HEK293 (cell line): Measurements from ENCODE around the gene METAP1.

Experiments
- CTCF ChIA-PET: fragments of 350-600 bp; formaldehyde crosslinking; extraction: SDS; loops from one replicate; lab custom pipeline; 2021; ENCODE audit warnings: antibody characterized with exemption; lab: Yijun Ruan, JAX
- POLR2A ChIA-PET: fragments of 300-600 bp; formaldehyde crosslinking; extraction: SDS; loops from one replicate; lab custom pipeline; 2020; ENCODE audit warnings: antibody characterized with exemption, inconsistent platforms; lab: Yijun Ruan, JAX
- H3K27ac ChIP-seq: fragments of 200-500 bp; sonication (Bioruptor generic); 2 replicates; pipeline ENCODE4 v1.5.1; 2014; ENCODE audit warnings: low read depth, low read length, control low read depth, inconsistent platforms; ENCODE audit errors: extremely low read depth
- H3K36me3 ChIP-seq, 2 experiments: fragments of 200-500 bp in 1 of 2; sonication (Bioruptor generic) in 1 of 2; 1 replicate in 1 of 2; 2 replicates in 1 of 2; pipeline ENCODE4 v1.5.1; 2014 to 2017; ENCODE audit warnings: inconsistent platforms in 2 of 2, low read length in 2 of 2; ENCODE audit not compliant: control insufficient read depth in 2 of 2, insufficient read depth in 1 of 2
- H3K4me1 ChIP-seq: fragments of 200-500 bp; sonication (Bioruptor generic); 2 replicates; pipeline ENCODE4 v1.5.1; 2014; ENCODE audit warnings: mild to moderate bottlenecking, low read length, inconsistent platforms; ENCODE audit not compliant: control insufficient read depth, insufficient read depth
- H3K4me3 ChIP-seq: 2 replicates; pipeline ENCODE4 v1.5.1; 2011; ENCODE audit warnings: low read depth, mild to moderate bottlenecking, control low read depth, low read length, moderate library complexity
- H3K9me3 ChIP-seq: fragments of 200-500 bp; sonication (Bioruptor generic); 2 replicates; pipeline ENCODE4 v1.5.1; 2014; ENCODE audit warnings: low read depth, low read length, inconsistent platforms; ENCODE audit not compliant: control insufficient read depth, insufficient read depth
- CTCF ChIP-seq: fragments of 450-650 bp; formaldehyde crosslinking; IDR thresholded peaks from 2 replicates; pipeline ENCODE4 v1.5.1; 2016; ENCODE audit warnings: missing biosample characterization, missing genetic modification characterization
- ELK4 ChIP-seq: IDR thresholded peaks from 2 replicates; pipeline ENCODE4 v1.6.1; 2011; ENCODE audit warnings: mild to moderate bottlenecking, low read depth, low read length, borderline replicate concordance
- GLI4 ChIP-seq: fragments of 450-650 bp; formaldehyde crosslinking; IDR thresholded peaks from 2 replicates; pipeline ENCODE4 v1.5.1; 2016; ENCODE audit warnings: missing biosample characterization, missing genetic modification characterization
- KLF16 ChIP-seq: fragments of 450-650 bp; formaldehyde crosslinking; IDR thresholded peaks from 2 replicates; pipeline ENCODE4 v1.5.1; 2017; ENCODE audit warnings: missing biosample characterization, missing genetic modification characterization
- REPIN1 ChIP-seq: fragments of 450-650 bp; formaldehyde crosslinking; IDR thresholded peaks from 2 replicates; pipeline ENCODE4 v1.5.1; 2017; ENCODE audit warnings: missing biosample characterization, missing genetic modification characterization, low read depth
- SP2 ChIP-seq: fragments of 450-650 bp; formaldehyde crosslinking; IDR thresholded peaks from 2 replicates; pipeline ENCODE4 v1.5.1; 2016; ENCODE audit warnings: missing biosample characterization, missing genetic modification characterization
- TCF7L2 ChIP-seq: IDR thresholded peaks from 2 replicates; pipeline ENCODE4 v1.6.1; 2011; ENCODE audit warnings: low read depth, mild to moderate bottlenecking, inconsistent platforms, low read length, moderate library complexity, borderline replicate concordance
- YY2 ChIP-seq: fragments of 450-650 bp; formaldehyde crosslinking; IDR thresholded peaks from 2 replicates; pipeline ENCODE4 v1.5.1; 2016; ENCODE audit warnings: missing biosample characterization, missing genetic modification characterization
- ZBTB7A ChIP-seq: fragments of 450-650 bp; formaldehyde crosslinking; IDR thresholded peaks from 2 replicates; pipeline ENCODE4 v1.5.1; 2016; ENCODE audit warnings: low read depth, missing biosample characterization, missing genetic modification characterization
- ZNF140 ChIP-seq: fragments of 450-650 bp; formaldehyde crosslinking; IDR thresholded peaks from 2 replicates; pipeline ENCODE4 v1.5.1; 2016; ENCODE audit warnings: missing biosample characterization, missing genetic modification characterization
- ZNF16 ChIP-seq: fragments of 450-650 bp; formaldehyde crosslinking; IDR thresholded peaks from 2 replicates; pipeline ENCODE4 v1.5.1; 2016; ENCODE audit warnings: low read depth, missing biosample characterization, missing genetic modification characterization
- ZNF19 ChIP-seq: fragments of 450-650 bp; formaldehyde crosslinking; IDR thresholded peaks from 2 replicates; pipeline ENCODE4; 2016; ENCODE audit warnings: missing biosample characterization, missing genetic modification characterization, low read depth
- ZNF366 ChIP-seq: fragments of 450-650 bp; formaldehyde crosslinking; conservative IDR thresholded peaks from 2 replicates; pipeline ENCODE4 v1.5.1; 2016; ENCODE audit warnings: missing biosample characterization, missing genetic modification characterization
- ZNF544 ChIP-seq: fragments of 450-650 bp; formaldehyde crosslinking; IDR thresholded peaks from 2 replicates; pipeline ENCODE4 v1.5.0; 2017; ENCODE audit warnings: missing biosample characterization, missing genetic modification characterization
- ZNF549 ChIP-seq: fragments of 450-650 bp; IDR thresholded peaks from 2 replicates; pipeline ENCODE4 v1.5.1; 2018; ENCODE audit warnings: missing biosample characterization, missing genetic modification characterization, mild to moderate bottlenecking, inconsistent platforms, moderate library complexity
- ZNF555 ChIP-seq: fragments of 450-650 bp; formaldehyde crosslinking; conservative IDR thresholded peaks from 2 replicates; pipeline ENCODE4 v1.5.1; 2017; ENCODE audit warnings: missing biosample characterization, mild to moderate bottlenecking, missing genetic modification characterization, inconsistent platforms
- ZNF654 ChIP-seq: fragments of 450-650 bp; formaldehyde crosslinking; IDR thresholded peaks from 2 replicates; pipeline ENCODE4 v1.5.1; 2016; ENCODE audit warnings: low read depth, missing biosample characterization, missing genetic modification characterization
- ZSCAN16 ChIP-seq: fragments of 450-650 bp; formaldehyde crosslinking; IDR thresholded peaks from 2 replicates; pipeline ENCODE4 v1.5.1; 2016; ENCODE audit warnings: missing biosample characterization, missing genetic modification characterization
- TF ChIP-seq, protein P1 (sequence below): fragments of 450-650 bp; IDR thresholded peaks from 2 replicates; pipeline ENCODE4 v1.5.1; 2018; ENCODE audit warnings: missing biosample characterization, missing genetic modification characterization
- TF ChIP-seq, protein P2 (sequence below): fragments of 450-650 bp; formaldehyde crosslinking; IDR thresholded peaks from 2 replicates; pipeline ENCODE4 v1.5.1; 2016; ENCODE audit warnings: missing biosample characterization, missing genetic modification characterization, borderline replicate concordance
- TF ChIP-seq, protein P3 (sequence below): fragments of 450-650 bp; formaldehyde crosslinking; IDR thresholded peaks from 2 replicates; pipeline ENCODE4 v1.5.1; 2016; ENCODE audit warnings: missing biosample characterization, missing genetic modification characterization

METAP1 gene

DNA sequence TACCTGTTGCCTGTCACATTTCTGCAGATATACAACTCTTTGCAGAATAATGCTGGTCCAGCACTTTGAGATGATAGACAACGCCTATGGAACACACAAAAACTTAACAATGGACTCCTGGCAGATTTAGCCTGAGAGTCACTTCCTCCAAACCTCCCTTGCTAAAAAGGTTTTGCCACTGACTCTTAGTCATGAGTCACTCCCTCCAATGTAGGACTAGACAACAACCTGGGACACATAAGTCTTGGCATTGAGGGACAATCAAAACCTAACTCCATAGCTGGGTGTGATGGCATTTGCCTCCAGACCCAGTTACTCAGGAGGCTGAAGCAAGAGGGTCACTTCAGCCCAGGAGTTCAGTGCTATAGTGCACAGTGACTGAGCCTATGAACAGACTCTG is 44.6 kb upstream of the METAP1 start:
- Histone ChIP-seq H3K4me3 (no peak overlapping the region), H3K4me1 (no peaks in the 10 kb centered on the region), H3K9me3 (no peaks in the 10 kb centered on the region), H3K27ac (no peak overlapping the region), H3K36me3 (no peaks in the 10 kb centered on the region)
- TF ChIP-seq ZNF544 (no peak), GLI4 (tag by site-specific recombination) (no peak), ZNF555 (tag by site-specific recombination) (no peak), ZNF16 (tag by site-specific recombination) (no peak), ZNF549 (tag by site-specific recombination) (no peak), YY2 (tag by site-specific recombination) (no peak), REPIN1 (tag by site-specific recombination) (no peak), KLF16 (tag by site-specific recombination) (no peak), CTCF (no peak), ZBTB7A (no peak), ZNF19 (no peak), ELK4 (no peak), ZSCAN16 (tag by site-specific recombination) (no peak)
- TF ChIP-seq, protein P1, sequence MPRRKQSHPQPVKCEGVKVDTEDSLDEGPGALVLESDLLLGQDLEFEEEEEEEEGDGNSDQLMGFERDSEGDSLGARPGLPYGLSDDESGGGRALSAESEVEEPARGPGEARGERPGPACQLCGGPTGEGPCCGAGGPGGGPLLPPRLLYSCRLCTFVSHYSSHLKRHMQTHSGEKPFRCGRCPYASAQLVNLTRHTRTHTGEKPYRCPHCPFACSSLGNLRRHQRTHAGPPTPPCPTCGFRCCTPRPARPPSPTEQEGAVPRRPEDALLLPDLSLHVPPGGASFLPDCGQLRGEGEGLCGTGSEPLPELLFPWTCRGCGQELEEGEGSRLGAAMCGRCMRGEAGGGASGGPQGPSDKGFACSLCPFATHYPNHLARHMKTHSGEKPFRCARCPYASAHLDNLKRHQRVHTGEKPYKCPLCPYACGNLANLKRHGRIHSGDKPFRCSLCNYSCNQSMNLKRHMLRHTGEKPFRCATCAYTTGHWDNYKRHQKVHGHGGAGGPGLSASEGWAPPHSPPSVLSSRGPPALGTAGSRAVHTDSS (tag by site-specific recombination) = no peak
- POLR2A ChIA-PET = no interaction called here
- CTCF ChIA-PET = no interaction called here

GRCh38 chr4:98951710-98952109 is 43.8 kb upstream of the METAP1 start:
- TF ChIP-seq ZNF366 (tag by site-specific recombination) = no peak
- TF ChIP-seq ZNF16 (tag by site-specific recombination) = no peak
- no peak for TF ChIP-seq ZNF140 (tag by site-specific recombination)
- no peak for TF ChIP-seq ZNF544
- TF ChIP-seq ZNF654 (tag by site-specific recombination) = no peak
- TF ChIP-seq TCF7L2 = no peak
- TF ChIP-seq, protein P2, sequence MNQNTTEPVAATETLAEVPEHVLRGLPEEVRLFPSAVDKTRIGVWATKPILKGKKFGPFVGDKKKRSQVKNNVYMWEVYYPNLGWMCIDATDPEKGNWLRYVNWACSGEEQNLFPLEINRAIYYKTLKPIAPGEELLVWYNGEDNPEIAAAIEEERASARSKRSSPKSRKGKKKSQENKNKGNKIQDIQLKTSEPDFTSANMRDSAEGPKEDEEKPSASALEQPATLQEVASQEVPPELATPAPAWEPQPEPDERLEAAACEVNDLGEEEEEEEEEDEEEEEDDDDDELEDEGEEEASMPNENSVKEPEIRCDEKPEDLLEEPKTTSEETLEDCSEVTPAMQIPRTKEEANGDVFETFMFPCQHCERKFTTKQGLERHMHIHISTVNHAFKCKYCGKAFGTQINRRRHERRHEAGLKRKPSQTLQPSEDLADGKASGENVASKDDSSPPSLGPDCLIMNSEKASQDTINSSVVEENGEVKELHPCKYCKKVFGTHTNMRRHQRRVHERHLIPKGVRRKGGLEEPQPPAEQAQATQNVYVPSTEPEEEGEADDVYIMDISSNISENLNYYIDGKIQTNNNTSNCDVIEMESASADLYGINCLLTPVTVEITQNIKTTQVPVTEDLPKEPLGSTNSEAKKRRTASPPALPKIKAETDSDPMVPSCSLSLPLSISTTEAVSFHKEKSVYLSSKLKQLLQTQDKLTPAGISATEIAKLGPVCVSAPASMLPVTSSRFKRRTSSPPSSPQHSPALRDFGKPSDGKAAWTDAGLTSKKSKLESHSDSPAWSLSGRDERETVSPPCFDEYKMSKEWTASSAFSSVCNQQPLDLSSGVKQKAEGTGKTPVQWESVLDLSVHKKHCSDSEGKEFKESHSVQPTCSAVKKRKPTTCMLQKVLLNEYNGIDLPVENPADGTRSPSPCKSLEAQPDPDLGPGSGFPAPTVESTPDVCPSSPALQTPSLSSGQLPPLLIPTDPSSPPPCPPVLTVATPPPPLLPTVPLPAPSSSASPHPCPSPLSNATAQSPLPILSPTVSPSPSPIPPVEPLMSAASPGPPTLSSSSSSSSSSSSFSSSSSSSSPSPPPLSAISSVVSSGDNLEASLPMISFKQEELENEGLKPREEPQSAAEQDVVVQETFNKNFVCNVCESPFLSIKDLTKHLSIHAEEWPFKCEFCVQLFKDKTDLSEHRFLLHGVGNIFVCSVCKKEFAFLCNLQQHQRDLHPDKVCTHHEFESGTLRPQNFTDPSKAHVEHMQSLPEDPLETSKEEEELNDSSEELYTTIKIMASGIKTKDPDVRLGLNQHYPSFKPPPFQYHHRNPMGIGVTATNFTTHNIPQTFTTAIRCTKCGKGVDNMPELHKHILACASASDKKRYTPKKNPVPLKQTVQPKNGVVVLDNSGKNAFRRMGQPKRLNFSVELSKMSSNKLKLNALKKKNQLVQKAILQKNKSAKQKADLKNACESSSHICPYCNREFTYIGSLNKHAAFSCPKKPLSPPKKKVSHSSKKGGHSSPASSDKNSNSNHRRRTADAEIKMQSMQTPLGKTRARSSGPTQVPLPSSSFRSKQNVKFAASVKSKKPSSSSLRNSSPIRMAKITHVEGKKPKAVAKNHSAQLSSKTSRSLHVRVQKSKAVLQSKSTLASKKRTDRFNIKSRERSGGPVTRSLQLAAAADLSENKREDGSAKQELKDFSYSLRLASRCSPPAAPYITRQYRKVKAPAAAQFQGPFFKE (tag by site-specific recombination) = no peak
- TF ChIP-seq SP2 = no peak
- TF ChIP-seq, protein P3, sequence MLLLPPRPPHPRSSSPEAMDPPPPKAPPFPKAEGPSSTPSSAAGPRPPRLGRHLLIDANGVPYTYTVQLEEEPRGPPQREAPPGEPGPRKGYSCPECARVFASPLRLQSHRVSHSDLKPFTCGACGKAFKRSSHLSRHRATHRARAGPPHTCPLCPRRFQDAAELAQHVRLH (tag by site-specific recombination) = no peak
- TF ChIP-seq, all 188 proteins: peak for 0
- Histone ChIP-seq H3K4me3 (no peak overlapping the region), H3K36me3 (no peaks in the 10 kb centered on the region), H3K4me1 (no peaks in the 10 kb centered on the region), H3K9me3 (no peaks in the 10 kb centered on the region), H3K27ac (no peak overlapping the region)
- ChIA-PET POLR2A (interaction anchor here (0.7 kb wide), 1 partner anchor 471 kb away, joined by 7 read pairs; no protein-coding TSS in a partner anchor), CTCF (no interaction called here)
